Spinal cord (tissue), 10 donors: ENCODE measurements around the gene RNF123. TPM values are rescaled to one million over a fixed set of nuclear protein-coding genes. Genes with fewer than 3 reads are reported as not detected.

Experiments used
- DNase-seq, 6 donors: peaks; one replicate each; pipeline versions ENCODE4 v3.0.0 to v3.0.0-alpha.2; 2013 to 2015; ENCODE audit warnings: low spot score in 6 of 6, low read depth in 4 of 6
- H3K27ac ChIP-seq: one replicate; pipeline ENCODE4 v1.5.1; 2013; ENCODE audit warnings: low read depth, low read length, control low read depth
- H3K27me3 ChIP-seq: one replicate; pipeline ENCODE4 v1.6.1; 2013; ENCODE audit warnings: low read length; ENCODE audit not compliant: control insufficient read depth, insufficient read depth
- H3K36me3 ChIP-seq: one replicate; pipeline ENCODE4 v1.6.1; 2013; ENCODE audit warnings: low read length; ENCODE audit not compliant: control insufficient read depth, insufficient read depth
- H3K4me1 ChIP-seq: one replicate; pipeline ENCODE4 v1.6.1; 2013; ENCODE audit warnings: low read length; ENCODE audit not compliant: control insufficient read depth, insufficient read depth
- H3K4me3 ChIP-seq: one replicate; pipeline ENCODE4 v1.5.1; 2013; ENCODE audit warnings: low read depth, low read length, control low read depth
- H3K9me3 ChIP-seq: one replicate; pipeline ENCODE4 v1.6.1; 2013; ENCODE audit warnings: low read length; ENCODE audit not compliant: control insufficient read depth, insufficient read depth
- WGBS: methylation state at CpG from one replicate; pipeline ENCODE4 v1.1.5; 2013; ENCODE audit warnings: missing lambda C conversion rate; ENCODE audit not compliant: insufficient coverage; 5-methylcytosine and 5-hydroxymethylcytosine counted together
- polyA plus RNA-seq, 2 donors: library from polyadenylated mRNA; unstranded; fragments of 120-200 nt; gene quantifications; one replicate each; pipeline ENCODE4 v1.2.1, GENCODE V29; 2013; ENCODE audit not compliant: insufficient read length in 2 of 2
- total RNA-seq, 2 donors: library from RNA; depleted of rRNA in 1 of 2; stranded (reverse); fragments of 120-200 nt in 1 of 2; fragments of >200 nt in 1 of 2; gene quantifications; one replicate each; pipeline versions ENCODE4 v1.2.3 to v1.2.4, GENCODE V29; 2013 to 2014
- donor health status: healthy.

Gene RNF123
- total and polyA plus RNA-seq, 4 donors: 24.8 to 55.9 (median 36.0) TPM

GRCh38 chr3:49707113-49707480, 17.7 kb downstream of the RNF123 start:
- DNase-seq: peak in 1 of 6 donors; percentile 49
- H3K9me3 ChIP-seq: no peaks in the 10 kb centered on the region
- H3K36me3 ChIP-seq: peaks cover 76% of the 10 kb centered on the region
- H3K27ac ChIP-seq: no peak overlapping the region
- peaks cover 3% of the 10 kb centered on the region for H3K4me1 ChIP-seq
- WGBS: 61% methylated on average over 3 of the region's 4 CpGs
- no peaks in the 10 kb centered on the region for H3K27me3 ChIP-seq
- no peak overlapping the region for H3K4me3 ChIP-seq

- no peak for DNase-seq
- no peaks in the 10 kb centered on the region for H3K27me3 ChIP-seq
- 100% methylated on average over 5 of the region's 8 CpGs for WGBS
Measured at GRCh38 chr3:49709852-49710251, 20.5 kb downstream of the RNF123 start.

GRCh38 chr3:49711489-49711888, 22.1 kb downstream of the RNF123 start:
- Histone ChIP-seq H3K4me3 (no peak overlapping the region), H3K9me3 (no peaks in the 10 kb centered on the region), H3K27me3 (no peaks in the 10 kb centered on the region), H3K36me3 (peaks cover 76% of the 10 kb centered on the region), H3K27ac (no peak overlapping the region), H3K4me1 (peaks cover 3% of the 10 kb centered on the region)
- no peak for DNase-seq
- WGBS: 97% methylated on average over 5 of the region's 5 CpGs

More at GRCh38 chr3:49709852-49710251, 20.5 kb downstream of the RNF123 start:
- H3K9me3 ChIP-seq: no peaks in the 10 kb centered on the region
- no peak overlapping the region for H3K27ac ChIP-seq
- no peak overlapping the region for H3K4me3 ChIP-seq
- H3K36me3 ChIP-seq: peaks cover 76% of the 10 kb centered on the region
- H3K4me1 ChIP-seq: peaks cover 3% of the 10 kb centered on the region

- DNase-seq: no peak
- 94% methylated on average over 11 of the region's 11 CpGs for WGBS
Measured at GRCh38 chr3:49712166-49712565, 22.8 kb downstream of the RNF123 start.

GRCh38 chr3:49712631-49713317, 23.4 kb downstream of the RNF123 start:
- Histone ChIP-seq H3K36me3 (peaks cover 78% of the 10 kb centered on the region), H3K27me3 (no peaks in the 10 kb centered on the region), H3K4me1 (peaks cover 2% of the 10 kb centered on the region), H3K9me3 (no peaks in the 10 kb centered on the region), H3K4me3 (no peak overlapping the region), H3K27ac (no peak overlapping the region)
- no peak for DNase-seq
- WGBS: 63% methylated on average over 7 of the region's 7 CpGs

More at GRCh38 chr3:49712166-49712565, 22.8 kb downstream of the RNF123 start:
- no peaks in the 10 kb centered on the region for H3K27me3 ChIP-seq
- H3K36me3 ChIP-seq: peaks cover 78% of the 10 kb centered on the region
- no peaks in the 10 kb centered on the region for H3K4me1 ChIP-seq
- no peaks in the 10 kb centered on the region for H3K9me3 ChIP-seq
- no peak overlapping the region for H3K27ac ChIP-seq
- H3K4me3 ChIP-seq: no peak overlapping the region

- WGBS: 91% methylated on average over 19 of the region's 25 CpGs
Measured at GRCh38 chr3:49713336-49714105, 24.2 kb downstream of the RNF123 start.

GRCh38 chr3:49714728-49715550, 25.6 kb downstream of the RNF123 start:
- H3K27ac ChIP-seq: no peak overlapping the region
- H3K4me3 ChIP-seq: no peak overlapping the region
- no peaks in the 10 kb centered on the region for H3K9me3 ChIP-seq
- no peaks in the 10 kb centered on the region for H3K27me3 ChIP-seq
- 86% methylated on average over 13 of the region's 13 CpGs for whole genome bisulfite sequencing
- no peak for DNase-seq
- peaks cover 23% of the 10 kb centered on the region for H3K4me1 ChIP-seq
- H3K36me3 ChIP-seq: peaks cover 83% of the 10 kb centered on the region

More at GRCh38 chr3:49713336-49714105, 24.2 kb downstream of the RNF123 start:
- Histone ChIP-seq H3K27me3 (no peaks in the 10 kb centered on the region), H3K9me3 (no peaks in the 10 kb centered on the region), H3K27ac (no peak overlapping the region), H3K36me3 (peaks cover 79% of the 10 kb centered on the region), H3K4me1 (peaks cover 9% of the 10 kb centered on the region), H3K4me3 (no peak overlapping the region)
- no peak for DNase-seq

- no peak for DNase-seq
- no peaks in the 10 kb centered on the region for H3K9me3 ChIP-seq
- peaks cover 30% of the 10 kb centered on the region for H3K4me1 ChIP-seq
- 95% methylated on average over 13 of the region's 13 CpGs for WGBS
- H3K27me3 ChIP-seq: no peaks in the 10 kb centered on the region
- H3K36me3 ChIP-seq: peaks cover 89% of the 10 kb centered on the region
- no peak overlapping the region for H3K4me3 ChIP-seq
- H3K27ac ChIP-seq: no peak overlapping the region
Measured at GRCh38 chr3:49715611-49716121, 26.3 kb downstream of the RNF123 start.

- H3K27me3 ChIP-seq: no peaks in the 10 kb centered on the region
- no peak for DNase-seq
- H3K4me1 ChIP-seq: peaks cover 30% of the 10 kb centered on the region
- no peak overlapping the region for H3K4me3 ChIP-seq
- H3K36me3 ChIP-seq: peaks cover 91% of the 10 kb centered on the region
- no peaks in the 10 kb centered on the region for H3K9me3 ChIP-seq
- WGBS: 95% methylated on average over 6 of the region's 7 CpGs
- H3K27ac ChIP-seq: no peak overlapping the region
Measured at GRCh38 chr3:49716169-49716568, 26.8 kb downstream of the RNF123 start.
